ENCODE measurements around the gene ALLC. TPM values are rescaled to one million over a fixed set of nuclear protein-coding genes. Genes with fewer than 3 reads are reported as not detected.

The ALLC gene
- total and polyA plus RNA-seq, 2 experiments from 2014 or later: not detected

DNA sequence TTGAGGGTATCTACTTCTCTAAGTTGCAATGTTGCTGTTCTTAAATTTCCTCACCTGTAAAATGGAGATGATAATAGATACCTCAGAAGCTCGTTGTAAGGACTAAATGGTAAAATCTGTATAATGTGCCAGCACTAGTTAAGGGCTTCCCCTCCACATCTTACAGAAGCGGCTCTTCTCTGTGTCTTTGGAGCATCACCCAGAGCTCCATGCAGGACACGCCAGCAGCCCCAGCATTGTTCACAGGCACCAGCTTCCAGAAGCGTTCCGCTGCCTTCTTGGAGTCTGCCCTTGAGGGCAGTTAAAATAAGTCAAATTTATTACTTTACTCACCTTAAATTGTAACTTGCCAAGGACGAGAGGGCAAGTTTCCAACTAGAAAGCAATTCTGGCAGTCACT, 51.2 kb downstream of the ALLC start:
- H3K4me2 ChIP-seq: no peak overlapping the region
- Mint-ChIP-seq H3K27me3 (ENCODE audit: insufficient read depth, low read depth, poor library complexity) (peaks cover 5% of the 10 kb centered on the region), H3K9me3 (peaks cover 62% of the 10 kb centered on the region), H3K27ac (no peak overlapping the region), H3K36me3 (ENCODE audit: low read depth) (peaks cover 6% of the 10 kb centered on the region), H3K4me3 (no peak overlapping the region), H3K4me1 (peaks cover 3% of the 10 kb centered on the region; the same call in 1 of the 3 replicates)
- ATAC-seq (no peak), DNase-seq (ENCODE audit: low spot score) (no peak)
- no peak for TF ChIP-seq REST (IDR thresholded peaks at IDR 0.05; ENCODE audit: unreplicated experiment)
- TF ChIP-seq JUNB (IDR thresholded peaks at IDR 0.05; ENCODE audit: unreplicated experiment): no peak
- TF ChIP-seq ZNF331 (CRISPR knock-in tag; IDR thresholded peaks at IDR 0.05; ENCODE audit: low read depth): no peak
- TF ChIP-seq, protein P1, sequence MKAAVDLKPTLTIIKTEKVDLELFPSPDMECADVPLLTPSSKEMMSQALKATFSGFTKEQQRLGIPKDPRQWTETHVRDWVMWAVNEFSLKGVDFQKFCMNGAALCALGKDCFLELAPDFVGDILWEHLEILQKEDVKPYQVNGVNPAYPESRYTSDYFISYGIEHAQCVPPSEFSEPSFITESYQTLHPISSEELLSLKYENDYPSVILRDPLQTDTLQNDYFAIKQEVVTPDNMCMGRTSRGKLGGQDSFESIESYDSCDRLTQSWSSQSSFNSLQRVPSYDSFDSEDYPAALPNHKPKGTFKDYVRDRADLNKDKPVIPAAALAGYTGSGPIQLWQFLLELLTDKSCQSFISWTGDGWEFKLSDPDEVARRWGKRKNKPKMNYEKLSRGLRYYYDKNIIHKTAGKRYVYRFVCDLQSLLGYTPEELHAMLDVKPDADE (IDR thresholded peaks at IDR 0.05): no peak
- TF ChIP-seq EZH2phosphoT487 (IDR thresholded peaks at IDR 0.05; ENCODE audit: unreplicated experiment): no peak
- no peak for TF ChIP-seq CREB1 (CRISPR knock-in tag; IDR thresholded peaks at IDR 0.05; ENCODE audit: low read depth)
- TF ChIP-seq, protein P2, sequence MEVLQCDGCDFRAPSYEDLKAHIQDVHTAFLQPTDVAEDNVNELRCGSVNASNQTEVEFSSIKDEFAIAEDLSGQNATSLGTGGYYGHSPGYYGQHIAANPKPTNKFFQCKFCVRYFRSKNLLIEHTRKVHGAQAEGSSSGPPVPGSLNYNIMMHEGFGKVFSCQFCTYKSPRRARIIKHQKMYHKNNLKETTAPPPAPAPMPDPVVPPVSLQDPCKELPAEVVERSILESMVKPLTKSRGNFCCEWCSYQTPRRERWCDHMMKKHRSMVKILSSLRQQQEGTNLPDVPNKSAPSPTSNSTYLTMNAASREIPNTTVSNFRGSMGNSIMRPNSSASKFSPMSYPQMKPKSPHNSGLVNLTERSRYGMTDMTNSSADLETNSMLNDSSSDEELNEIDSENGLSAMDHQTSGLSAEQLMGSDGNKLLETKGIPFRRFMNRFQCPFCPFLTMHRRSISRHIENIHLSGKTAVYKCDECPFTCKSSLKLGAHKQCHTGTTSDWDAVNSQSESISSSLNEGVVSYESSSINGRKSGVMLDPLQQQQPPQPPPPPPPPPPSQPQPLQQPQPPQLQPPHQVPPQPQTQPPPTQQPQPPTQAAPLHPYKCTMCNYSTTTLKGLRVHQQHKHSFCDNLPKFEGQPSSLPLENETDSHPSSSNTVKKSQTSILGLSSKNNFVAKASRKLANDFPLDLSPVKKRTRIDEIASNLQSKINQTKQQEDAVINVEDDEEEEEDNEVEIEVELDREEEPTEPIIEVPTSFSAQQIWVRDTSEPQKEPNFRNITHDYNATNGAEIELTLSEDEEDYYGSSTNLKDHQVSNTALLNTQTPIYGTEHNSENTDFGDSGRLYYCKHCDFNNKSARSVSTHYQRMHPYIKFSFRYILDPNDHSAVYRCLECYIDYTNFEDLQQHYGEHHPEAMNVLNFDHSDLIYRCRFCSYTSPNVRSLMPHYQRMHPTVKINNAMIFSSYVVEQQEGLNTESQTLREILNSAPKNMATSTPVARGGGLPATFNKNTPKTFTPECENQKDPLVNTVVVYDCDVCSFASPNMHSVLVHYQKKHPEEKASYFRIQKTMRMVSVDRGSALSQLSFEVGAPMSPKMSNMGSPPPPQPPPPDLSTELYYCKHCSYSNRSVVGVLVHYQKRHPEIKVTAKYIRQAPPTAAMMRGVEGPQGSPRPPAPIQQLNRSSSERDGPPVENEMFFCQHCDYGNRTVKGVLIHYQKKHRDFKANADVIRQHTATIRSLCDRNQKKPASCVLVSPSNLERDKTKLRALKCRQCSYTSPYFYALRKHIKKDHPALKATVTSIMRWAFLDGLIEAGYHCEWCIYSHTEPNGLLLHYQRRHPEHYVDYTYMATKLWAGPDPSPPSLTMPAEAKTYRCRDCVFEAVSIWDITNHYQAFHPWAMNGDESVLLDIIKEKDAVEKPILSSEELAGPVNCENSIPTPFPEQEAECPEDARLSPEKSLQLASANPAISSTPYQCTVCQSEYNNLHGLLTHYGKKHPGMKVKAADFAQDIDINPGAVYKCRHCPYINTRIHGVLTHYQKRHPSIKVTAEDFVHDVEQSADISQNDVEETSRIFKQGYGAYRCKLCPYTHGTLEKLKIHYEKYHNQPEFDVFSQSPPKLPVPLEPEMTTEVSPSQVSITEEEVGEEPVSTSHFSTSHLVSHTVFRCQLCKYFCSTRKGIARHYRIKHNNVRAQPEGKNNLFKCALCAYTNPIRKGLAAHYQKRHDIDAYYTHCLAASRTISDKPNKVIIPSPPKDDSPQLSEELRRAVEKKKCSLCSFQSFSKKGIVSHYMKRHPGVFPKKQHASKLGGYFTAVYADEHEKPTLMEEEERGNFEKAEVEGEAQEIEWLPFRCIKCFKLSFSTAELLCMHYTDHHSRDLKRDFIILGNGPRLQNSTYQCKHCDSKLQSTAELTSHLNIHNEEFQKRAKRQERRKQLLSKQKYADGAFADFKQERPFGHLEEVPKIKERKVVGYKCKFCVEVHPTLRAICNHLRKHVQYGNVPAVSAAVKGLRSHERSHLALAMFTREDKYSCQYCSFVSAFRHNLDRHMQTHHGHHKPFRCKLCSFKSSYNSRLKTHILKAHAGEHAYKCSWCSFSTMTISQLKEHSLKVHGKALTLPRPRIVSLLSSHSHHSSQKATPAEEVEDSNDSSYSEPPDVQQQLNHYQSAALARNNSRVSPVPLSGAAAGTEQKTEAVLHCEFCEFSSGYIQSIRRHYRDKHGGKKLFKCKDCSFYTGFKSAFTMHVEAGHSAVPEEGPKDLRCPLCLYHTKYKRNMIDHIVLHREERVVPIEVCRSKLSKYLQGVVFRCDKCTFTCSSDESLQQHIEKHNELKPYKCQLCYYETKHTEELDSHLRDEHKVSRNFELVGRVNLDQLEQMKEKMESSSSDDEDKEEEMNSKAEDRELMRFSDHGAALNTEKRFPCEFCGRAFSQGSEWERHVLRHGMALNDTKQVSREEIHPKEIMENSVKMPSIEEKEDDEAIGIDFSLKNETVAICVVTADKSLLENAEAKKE (CRISPR knock-in tag; IDR thresholded peaks at IDR 0.05): no peak
- TF ChIP-seq NANOG (IDR thresholded peaks at IDR 0.05; ENCODE audit: borderline replicate concordance): no peak
- TF ChIP-seq STAT1 (IDR thresholded peaks at IDR 0.05; ENCODE audit: unreplicated experiment): no peak
- no peaks in the 10 kb centered on the region for H3K27me3 ChIP-seq (ENCODE audit: insufficient read depth)
- no peaks in the 10 kb centered on the region for H3F3A ChIP-seq (replicated peaks; ENCODE audit: low read depth)
- no peak overlapping the region for H2AFZ ChIP-seq
- peaks cover 4% of the 10 kb centered on the region; the same call in 1 of the 2 replicates for H3K4me1 ChIP-seq (ENCODE audit: insufficient read depth)
- H4K20me1 ChIP-seq (replicated peaks; ENCODE audit: insufficient read depth): no peaks in the 10 kb centered on the region
- H3K27ac ChIP-seq (ENCODE audit: low read depth): no peak overlapping the region
- H3K4me3 ChIP-seq: no peak overlapping the region
- H3K9me2 ChIP-seq (ENCODE audit: insufficient read depth): no peaks in the 10 kb centered on the region
- H3K79me2 ChIP-seq (replicated peaks; ENCODE audit: insufficient read depth): no peaks in the 10 kb centered on the region
- H3K36me3 ChIP-seq (ENCODE audit: insufficient read depth): no peaks in the 10 kb centered on the region

Data from GM23338 (cell line).